Esophagus muscularis mucosa (tissue), 4 donors: ENCODE data around the gene ZNF211. TPM values are rescaled to one million over a fixed set of nuclear protein-coding genes. Genes with fewer than 3 reads are reported as not detected.
A peak's percentile ranks its signal among the peaks of the same experiment; 100 is the strongest.

Source experiments
- DNase-seq: peaks from one replicate; pipeline ENCODE4 v3.0.0-alpha.2; 2017; ENCODE audit errors: extremely low spot score
- H3K27ac ChIP-seq, 4 donors: fragments of 200-600 bp; sonication (generic); replicated peaks in 1 of 4; 1 replicate in 3 of 4; 2 replicates in 1 of 4; pipeline ENCODE4 v1.5.1; 2016 to 2019; ENCODE audit warnings: mild to moderate bottlenecking in 1 of 4
- H3K27me3 ChIP-seq, 4 donors: fragments of 200-600 bp; sonication (generic); one replicate each; pipeline versions ENCODE4 v1.5.1 to v1.6.0; 2016 to 2019
- H3K36me3 ChIP-seq, 4 donors: fragments of 200-600 bp; sonication (generic); one replicate each; pipeline ENCODE4 v1.5.1; 2016 to 2019
- H3K4me1 ChIP-seq, 4 donors: fragments of 200-600 bp; sonication (generic); one replicate each; pipeline ENCODE4 v1.5.1; 2016 to 2019
- H3K4me3 ChIP-seq, 4 donors: fragments of 200-600 bp; sonication (generic); 1 replicate in 2 of 4; 2 replicates in 2 of 4; pipeline ENCODE4 v1.5.1; 2016 to 2019; ENCODE audit warnings: mild to moderate bottlenecking in 4 of 4, moderate library complexity in 1 of 4
- H3K9me3 ChIP-seq, 4 donors: fragments of 200-600 bp; sonication (generic); 1 replicate in 3 of 4; 2 replicates in 1 of 4; pipeline ENCODE4 v1.5.1; 2016 to 2019
- EP300 ChIP-seq: sonication (generic); formaldehyde crosslinking; IDR thresholded peaks from one replicate; pipeline ENCODE4 v1.6.1; 2017; ENCODE audit warnings: antibody characterized with exemption
- POLR2A ChIP-seq: fragments of 450-650 bp; IDR thresholded peaks from one replicate; pipeline ENCODE4 v1.6.1; 2017; ENCODE audit warnings: antibody characterized with exemption, moderate library complexity, mild to moderate bottlenecking, low read depth
- POLR2AphosphoS5 ChIP-seq, 2 donors: sonication (generic); formaldehyde crosslinking; IDR thresholded peaks; one replicate each; pipeline ENCODE4 v1.6.1; 2017; ENCODE audit warnings: antibody characterized with exemption in 2 of 2
- WGBS: methylation state at CpG from one replicate; pipeline ENCODE4 v1.1.5; 2018; 5-methylcytosine and 5-hydroxymethylcytosine counted together
- intact Hi-C: fragments of 100-400 bp; cut with DNase I; formaldehyde crosslinking; loops from one replicate; pipeline ENCODE4 v1.15.1; 2023
- total RNA-seq, 4 donors: library from RNA; depleted of rRNA; stranded (reverse); fragments of >200 nt; gene quantifications; one replicate each; pipeline versions ENCODE4 v1.1.0 to v1.2.1, GENCODE V29; 2016
- TF ChIP-seq, protein P1 (sequence below), 3 experiments: fragments of 200-600 bp in 2 of 3; fragments of 450-650 bp in 1 of 3; sonication (generic) in 2 of 3; IDR thresholded peaks; one replicate each; pipeline ENCODE4 v1.5.1; 2017 to 2019; ENCODE audit warnings: antibody characterized with exemption in 3 of 3, mild to moderate bottlenecking in 2 of 3, moderate library complexity in 1 of 3

ZNF211 gene
- total RNA-seq, 4 donors from 2014 or later, result 9.4 to 14.8 (median 11.0) TPM

DNA sequence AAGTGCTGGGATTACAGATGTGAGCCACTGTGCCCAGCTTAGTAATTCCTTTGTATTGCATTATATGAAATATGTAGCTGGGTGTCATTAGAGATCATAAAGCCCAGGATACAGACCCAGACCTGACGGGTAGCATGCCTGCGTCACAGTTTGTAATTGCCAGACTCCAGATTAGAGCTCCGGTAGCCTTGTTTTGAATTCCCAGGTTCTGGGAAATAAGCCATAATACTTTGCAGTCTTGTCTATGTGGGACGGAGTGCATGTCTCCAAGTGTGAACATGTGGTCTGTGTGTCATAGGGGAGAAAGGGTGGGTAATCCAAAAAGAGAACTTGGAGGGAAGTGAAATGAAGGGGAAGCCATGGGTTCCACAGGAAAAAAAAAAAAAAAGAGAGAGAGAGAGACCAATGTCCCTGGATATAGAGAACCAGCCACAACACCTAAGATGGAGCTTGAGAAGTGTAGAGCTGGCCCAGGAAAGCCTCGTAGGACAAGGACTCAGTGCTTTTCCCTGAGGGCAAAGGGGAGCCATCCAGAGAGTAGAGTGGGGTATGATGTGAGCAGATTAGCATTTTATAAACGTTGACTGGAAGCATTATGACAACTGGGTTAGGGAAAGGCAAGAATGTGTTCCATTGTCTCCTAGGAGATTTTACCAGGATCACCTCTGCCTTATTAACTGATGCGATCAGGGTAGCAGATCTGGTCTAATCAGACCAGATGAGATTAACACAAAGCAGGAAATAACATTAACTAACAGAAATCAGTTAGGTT, 38.3 kb downstream of the ZNF211 start:
- peaks cover 0 to 3% (median 0%) of the 10 kb centered on the region in 4 donors for H3K9me3 ChIP-seq
- 56% methylated on average over 7 of the region's 7 CpGs for WGBS
- no peak for DNase-seq
- no peaks in the 10 kb centered on the region for H3K4me1 ChIP-seq
- no peaks in the 10 kb centered on the region for H3K36me3 ChIP-seq
- H3K27me3 ChIP-seq, result no peaks in the 10 kb centered on the region
- no peak overlapping the region for H3K4me3 ChIP-seq
- intact Hi-C loops, result no loop called here
- TF ChIP-seq EP300 (no peak), POLR2A (no peak), POLR2AphosphoS5 (IDR thresholded peaks at IDR 0.05) (no peak)
- TF ChIP-seq, protein P1, sequence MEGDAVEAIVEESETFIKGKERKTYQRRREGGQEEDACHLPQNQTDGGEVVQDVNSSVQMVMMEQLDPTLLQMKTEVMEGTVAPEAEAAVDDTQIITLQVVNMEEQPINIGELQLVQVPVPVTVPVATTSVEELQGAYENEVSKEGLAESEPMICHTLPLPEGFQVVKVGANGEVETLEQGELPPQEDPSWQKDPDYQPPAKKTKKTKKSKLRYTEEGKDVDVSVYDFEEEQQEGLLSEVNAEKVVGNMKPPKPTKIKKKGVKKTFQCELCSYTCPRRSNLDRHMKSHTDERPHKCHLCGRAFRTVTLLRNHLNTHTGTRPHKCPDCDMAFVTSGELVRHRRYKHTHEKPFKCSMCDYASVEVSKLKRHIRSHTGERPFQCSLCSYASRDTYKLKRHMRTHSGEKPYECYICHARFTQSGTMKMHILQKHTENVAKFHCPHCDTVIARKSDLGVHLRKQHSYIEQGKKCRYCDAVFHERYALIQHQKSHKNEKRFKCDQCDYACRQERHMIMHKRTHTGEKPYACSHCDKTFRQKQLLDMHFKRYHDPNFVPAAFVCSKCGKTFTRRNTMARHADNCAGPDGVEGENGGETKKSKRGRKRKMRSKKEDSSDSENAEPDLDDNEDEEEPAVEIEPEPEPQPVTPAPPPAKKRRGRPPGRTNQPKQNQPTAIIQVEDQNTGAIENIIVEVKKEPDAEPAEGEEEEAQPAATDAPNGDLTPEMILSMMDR (IDR thresholded peaks at IDR 0.05), result no peak
- no peak overlapping the region for H3K27ac ChIP-seq

DNA sequence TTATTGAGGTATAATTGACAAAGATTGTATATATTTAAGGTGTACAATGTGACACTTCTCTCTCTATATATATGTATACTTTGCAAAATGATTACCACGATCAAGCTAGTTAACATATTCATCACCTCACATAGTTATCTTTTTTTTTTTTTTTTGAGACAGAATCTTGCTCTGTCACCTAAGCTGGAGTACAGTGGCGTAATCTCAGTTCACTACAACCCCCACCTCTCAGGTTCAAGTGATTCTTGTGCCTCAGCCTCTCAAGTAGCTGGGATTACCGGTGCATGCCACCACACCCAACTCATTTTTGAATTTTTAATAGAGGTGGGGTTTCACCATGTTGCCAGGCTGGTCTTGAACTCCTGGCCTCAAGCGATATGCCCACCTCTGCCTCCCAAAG, 39.5 kb downstream of the ZNF211 start:
- Histone ChIP-seq H3K36me3 (no peaks in the 10 kb centered on the region), H3K4me3 (no peak overlapping the region), H3K27ac (no peak overlapping the region), H3K9me3 (peaks cover 0 to 3% (median 0%) of the 10 kb centered on the region in 4 donors), H3K27me3 (peaks cover 0 to 4% (median 0%) of the 10 kb centered on the region in 4 donors), H3K4me1 (no peaks in the 10 kb centered on the region)
- 86% methylated on average over 4 of the region's 4 CpGs for WGBS
- DNase-seq, result no peak
- intact Hi-C loops, result no loop called here
- TF ChIP-seq, protein P1 (IDR thresholded peaks at IDR 0.05), result no peak
- TF ChIP-seq EP300 (no peak), POLR2AphosphoS5 (IDR thresholded peaks at IDR 0.05) (no peak), POLR2A (no peak)

DNA sequence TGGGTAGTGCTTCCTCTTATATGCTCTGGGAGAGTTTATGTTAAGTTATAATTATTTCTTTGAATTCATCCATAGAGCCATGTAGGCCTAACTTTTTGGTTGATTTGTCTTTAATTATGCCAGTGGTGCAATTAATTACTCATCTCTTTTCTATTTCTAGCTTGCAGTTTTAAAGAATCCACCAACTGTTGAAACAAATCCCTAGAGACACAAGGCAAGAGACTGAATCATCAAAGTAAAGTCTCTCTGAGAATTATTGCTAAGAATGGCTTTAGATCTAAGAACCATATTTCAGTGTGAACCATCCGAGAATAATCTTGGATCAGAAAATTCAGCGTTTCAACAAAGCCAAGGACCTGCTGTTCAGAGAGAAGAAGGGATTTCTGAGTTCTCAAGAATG, 42.9 kb downstream of the ZNF211 start:
- Histone ChIP-seq H3K27me3 (peaks cover 0 to 4% (median 0%) of the 10 kb centered on the region in 4 donors), H3K36me3 (no peaks in the 10 kb centered on the region), H3K4me1 (no peaks in the 10 kb centered on the region), H3K9me3 (peaks cover 0 to 3% (median 0%) of the 10 kb centered on the region in 4 donors), H3K4me3 (no peak overlapping the region), H3K27ac (no peak overlapping the region)
- DNase-seq, result no peak
- intact Hi-C loops, result no loop called here
- TF ChIP-seq EP300 (no peak), POLR2A (no peak), POLR2AphosphoS5 (IDR thresholded peaks at IDR 0.05) (no peak)
- TF ChIP-seq, protein P1 (IDR thresholded peaks at IDR 0.05), result no peak
- 74% methylated on average over 2 of the region's 2 CpGs for WGBS

DNA sequence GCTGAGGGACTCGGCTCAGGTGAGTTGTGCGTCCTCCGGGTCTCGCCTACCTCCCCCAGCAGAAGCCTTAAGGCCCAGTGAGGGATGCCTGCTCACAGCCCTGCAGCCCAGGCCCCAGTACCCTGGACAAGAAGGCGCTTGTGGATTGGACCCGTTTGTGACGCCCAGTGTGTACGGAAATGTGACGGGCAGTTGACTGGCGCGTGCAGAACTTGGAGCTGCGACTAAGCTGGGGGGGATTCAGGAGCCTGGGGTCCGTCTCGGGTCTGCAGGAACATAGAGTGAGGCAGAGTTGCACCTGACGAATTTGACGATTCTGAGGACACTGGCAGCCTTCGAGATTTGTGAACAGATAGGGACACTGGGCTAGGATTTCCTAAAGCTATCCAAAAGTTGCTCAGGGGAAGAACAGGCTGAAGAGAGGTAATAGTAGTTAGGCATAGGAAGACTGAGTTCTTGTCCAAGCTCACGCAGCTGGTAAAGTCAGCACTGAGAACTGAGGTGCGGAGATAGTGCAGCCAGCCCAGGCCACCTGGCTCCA, 49.3 kb downstream of the ZNF211 start:
- 0% methylated on average over 9 of the region's 19 CpGs for WGBS
- peak overlapping the region; percentile 71 to 89 (median 85) for H3K4me3 ChIP-seq
- intact Hi-C loops, result no loop called here
- H3K9me3 ChIP-seq, result peaks cover 10 to 45% (median 40%) of the 10 kb centered on the region in 4 donors
- peaks cover 31 to 39% (median 37%) of the 10 kb centered on the region in 4 donors for H3K36me3 ChIP-seq
- peak overlapping the region; percentile 40 to 71 (median 62) for H3K27ac ChIP-seq
- no peaks in the 10 kb centered on the region for H3K27me3 ChIP-seq
- H3K4me1 ChIP-seq, result peaks cover 18 to 24% (median 20%) of the 10 kb centered on the region in 4 donors
- DNase-seq, result no peak
- TF ChIP-seq POLR2A (no peak), POLR2AphosphoS5 (IDR thresholded peaks at IDR 0.05) (no peak)
- TF ChIP-seq, protein P1 (IDR thresholded peaks at IDR 0.05), result no peak
